Activated CD8-positive, alpha-beta T cell treated with anti-CD3 and anti-CD28 coated beads for 36 hours (primary cell): ENCODE data around the gene CSNK2A1. TPM values are rescaled to one million over a fixed set of nuclear protein-coding genes. Genes with fewer than 3 reads are reported as not detected.

Experiments used
- ATAC-seq: fragments of 200-7000 bp; cut with Tn5 transposase; one replicate; pipeline ENCODE4 v1.10.0; 2021; ENCODE audit warnings: mild to moderate bottlenecking, moderate library complexity
- CTCF ChIA-PET: fragments of 350-600 bp; sonication (Branson Sonifier 250); formaldehyde crosslinking; loops from one replicate; lab custom pipeline; 2021; ENCODE audit warnings: antibody characterized with exemption; lab: Charles Lee
- POLR2A ChIA-PET: fragments of 350-600 bp; sonication (Branson Sonifier 250); formaldehyde crosslinking; loops from one replicate; lab custom pipeline; 2021; ENCODE audit warnings: antibody characterized with exemption; lab: Charles Lee
- DNase-seq: peaks from one replicate; pipeline ENCODE4 v3.0.0-alpha.2; 2020
- H3K27ac Mint-ChIP-seq: one replicate; pipeline ENCODE4 v1.8.0; 2021; ENCODE audit warnings: mild to moderate bottlenecking, mixed read lengths
- H3K27me3 Mint-ChIP-seq: one replicate; pipeline ENCODE4 v1.8.0; 2021; ENCODE audit warnings: mixed read lengths
- H3K36me3 Mint-ChIP-seq: one replicate; pipeline ENCODE4 v1.8.0; 2021; ENCODE audit warnings: low read depth, mixed read lengths
- H3K4me1 Mint-ChIP-seq: one replicate; pipeline ENCODE4 v1.8.0; 2021; ENCODE audit warnings: low read depth, mixed read lengths
- H3K4me3 Mint-ChIP-seq: one replicate; pipeline ENCODE4 v1.8.0; 2021; ENCODE audit warnings: mild to moderate bottlenecking, moderate library complexity, mixed read lengths
- H3K9me3 Mint-ChIP-seq: one replicate; pipeline ENCODE4 v1.8.0; 2021; ENCODE audit warnings: mixed read lengths
- intact Hi-C: fragments of 100-400 bp; cut with micrococcal nuclease; formaldehyde crosslinking; loops from one replicate; pipeline ENCODE4 v1.10.0; 2022
- total RNA-seq, 2 experiments: library from RNA; stranded (reverse); gene quantifications; one replicate each; pipeline ENCODE4 v1.2.3, GENCODE V29; 2021
- TF ChIP-seq, protein P1 (sequence below): fragments of 200-600 bp; IDR thresholded peaks from one replicate; pipeline ENCODE4 v1.8.0; 2022; ENCODE audit warnings: antibody characterized with exemption, mild to moderate bottlenecking

Gene CSNK2A1
- total RNA-seq, 2 experiments from 2014 or later, result 169 to 174 TPM

DNA sequence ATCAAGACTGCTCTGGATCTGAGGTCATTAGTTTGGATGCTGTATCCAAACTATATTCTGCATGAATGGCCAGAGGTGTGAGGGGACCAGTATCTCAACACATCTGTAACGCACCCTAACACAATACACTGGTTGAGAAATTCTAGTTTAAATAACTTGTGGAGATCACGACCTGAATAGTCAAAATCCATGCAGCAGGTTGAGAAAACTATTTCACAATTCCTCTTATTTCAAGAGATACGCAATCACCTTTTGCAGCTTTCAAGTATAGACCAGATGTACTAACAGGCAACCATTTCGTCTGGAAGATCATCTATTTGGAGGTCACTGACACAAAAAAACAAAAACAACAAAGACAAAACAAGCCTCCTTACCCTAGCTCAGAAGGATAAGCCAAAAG is 11.1 kb downstream of the CSNK2A1 start:
- no peak overlapping the region for H3K4me3 Mint-ChIP-seq
- TF ChIP-seq, protein P1, sequence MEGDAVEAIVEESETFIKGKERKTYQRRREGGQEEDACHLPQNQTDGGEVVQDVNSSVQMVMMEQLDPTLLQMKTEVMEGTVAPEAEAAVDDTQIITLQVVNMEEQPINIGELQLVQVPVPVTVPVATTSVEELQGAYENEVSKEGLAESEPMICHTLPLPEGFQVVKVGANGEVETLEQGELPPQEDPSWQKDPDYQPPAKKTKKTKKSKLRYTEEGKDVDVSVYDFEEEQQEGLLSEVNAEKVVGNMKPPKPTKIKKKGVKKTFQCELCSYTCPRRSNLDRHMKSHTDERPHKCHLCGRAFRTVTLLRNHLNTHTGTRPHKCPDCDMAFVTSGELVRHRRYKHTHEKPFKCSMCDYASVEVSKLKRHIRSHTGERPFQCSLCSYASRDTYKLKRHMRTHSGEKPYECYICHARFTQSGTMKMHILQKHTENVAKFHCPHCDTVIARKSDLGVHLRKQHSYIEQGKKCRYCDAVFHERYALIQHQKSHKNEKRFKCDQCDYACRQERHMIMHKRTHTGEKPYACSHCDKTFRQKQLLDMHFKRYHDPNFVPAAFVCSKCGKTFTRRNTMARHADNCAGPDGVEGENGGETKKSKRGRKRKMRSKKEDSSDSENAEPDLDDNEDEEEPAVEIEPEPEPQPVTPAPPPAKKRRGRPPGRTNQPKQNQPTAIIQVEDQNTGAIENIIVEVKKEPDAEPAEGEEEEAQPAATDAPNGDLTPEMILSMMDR, result no peak
- H3K27ac Mint-ChIP-seq, result no peak overlapping the region
- H3K36me3 Mint-ChIP-seq, result peaks cover 57% of the 10 kb centered on the region
- no peak for ATAC-seq
- peaks cover 9% of the 10 kb centered on the region for H3K9me3 Mint-ChIP-seq
- ChIA-PET POLR2A (interaction anchor here (0.9 kb wide), 1 partner anchor 10 kb away, joined by 5 read pairs; no protein-coding TSS in a partner anchor), CTCF (no interaction called here)
- peaks cover 68% of the 10 kb centered on the region for H3K4me1 Mint-ChIP-seq
- DNase-seq, result no peak
- no peaks in the 10 kb centered on the region for H3K27me3 Mint-ChIP-seq
- intact Hi-C loops, result no loop called here

DNA sequence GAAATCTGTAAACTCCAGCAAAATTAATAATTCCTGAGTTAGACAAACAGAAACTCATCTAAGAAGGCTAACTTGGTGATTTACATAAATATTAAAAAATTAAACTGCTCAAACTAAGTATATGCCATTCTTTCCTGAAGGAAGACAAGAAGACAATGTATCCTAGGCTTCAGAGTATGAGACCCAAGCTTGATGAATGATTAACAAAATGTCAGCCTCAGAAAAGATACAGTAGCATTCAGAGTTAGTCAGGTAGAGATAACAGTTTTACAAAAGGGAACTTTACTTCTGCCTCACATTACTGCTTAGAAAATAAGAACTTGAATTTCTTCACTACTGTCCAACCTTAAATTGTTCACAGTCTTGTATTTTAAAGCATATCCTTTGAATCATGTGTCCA is 12.0 kb downstream of the CSNK2A1 start:
- POLR2A ChIA-PET, result interaction anchor here (1.0 kb wide), 1 partner anchor 8 kb away, joined by 5 read pairs; no protein-coding TSS in a partner anchor
- CTCF ChIA-PET, result no interaction called here
- TF ChIP-seq, protein P1, result no peak

DNA sequence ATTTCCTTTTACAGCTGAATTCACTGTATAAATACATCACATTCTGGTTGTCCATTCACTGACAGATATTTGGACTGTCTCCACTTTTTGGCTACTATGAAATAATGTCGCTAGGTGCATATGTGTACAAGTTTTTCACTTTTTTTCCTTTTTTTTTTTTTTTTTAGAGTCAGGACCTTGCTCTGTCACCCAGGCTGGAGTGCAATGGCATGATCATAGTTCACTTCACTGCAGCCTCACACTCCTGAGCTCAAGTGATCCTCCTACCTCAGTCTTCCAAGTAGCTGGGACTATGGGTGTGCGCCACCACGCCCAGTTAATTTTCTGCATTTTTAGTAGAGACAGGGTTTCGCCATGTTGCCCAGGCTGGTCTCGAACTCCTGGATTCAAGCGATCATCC is 13.3 kb downstream of the CSNK2A1 start:
- Mint-ChIP-seq H3K4me3 (no peak overlapping the region), H3K27ac (peak overlapping the region; percentile 90), H3K9me3 (peaks cover 17% of the 10 kb centered on the region), H3K36me3 (peaks cover 62% of the 10 kb centered on the region), H3K4me1 (peaks cover 47% of the 10 kb centered on the region), H3K27me3 (no peaks in the 10 kb centered on the region)
- intact Hi-C loops, result no loop called here
- TF ChIP-seq, protein P1, result no peak
- ChIA-PET POLR2A (interaction anchor here (1.0 kb wide), 1 partner anchor 9 kb away, joined by 3 read pairs; no protein-coding TSS in a partner anchor), CTCF (no interaction called here)
- DNase-seq, result no peak
- no peak for ATAC-seq

More for the DNA sequence above, 12.0 kb downstream of the CSNK2A1 start:
- peaks cover 64% of the 10 kb centered on the region for H3K36me3 Mint-ChIP-seq
- H3K4me3 Mint-ChIP-seq, result no peak overlapping the region
- peak overlapping the region; percentile 55 for H3K27ac Mint-ChIP-seq
- peaks cover 58% of the 10 kb centered on the region for H3K4me1 Mint-ChIP-seq
- H3K27me3 Mint-ChIP-seq, result no peaks in the 10 kb centered on the region
- ATAC-seq, result no peak
- H3K9me3 Mint-ChIP-seq, result peaks cover 17% of the 10 kb centered on the region
- intact Hi-C loops, result no loop called here
- no peak for DNase-seq

DNA sequence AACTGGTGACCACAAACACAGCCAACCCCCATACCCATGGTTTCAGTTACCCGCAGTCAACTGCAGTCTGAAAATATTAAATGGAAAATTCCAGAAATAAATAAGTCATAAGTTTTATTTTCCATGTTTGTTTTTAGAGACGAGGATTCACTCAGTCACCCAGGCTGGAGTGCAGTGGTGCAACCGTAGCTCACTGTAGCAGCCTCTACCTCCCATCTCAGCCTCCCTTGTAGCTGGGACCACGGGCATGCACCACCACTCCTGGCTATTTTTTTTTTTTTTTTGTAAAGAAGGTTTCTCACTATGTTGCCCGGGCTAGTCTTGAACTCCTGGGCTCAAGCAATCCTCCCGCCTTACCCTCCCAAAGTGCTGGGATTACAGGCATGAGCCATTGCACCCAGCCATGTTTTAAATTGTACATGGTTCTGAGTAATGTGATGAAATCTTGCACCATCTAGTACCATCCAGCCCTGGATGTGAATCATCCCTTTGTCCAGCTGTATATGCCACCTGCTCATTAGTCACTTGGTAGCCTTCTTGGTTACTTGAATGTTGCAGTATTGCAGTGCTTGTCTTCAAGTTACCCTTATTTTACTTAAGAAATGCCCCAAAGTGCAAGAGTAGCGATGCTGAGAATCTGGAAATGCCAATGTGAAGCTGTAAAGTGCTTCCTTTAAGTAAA is 14.5 kb downstream of the CSNK2A1 start:
- TF ChIP-seq, protein P1, result no peak
- ChIA-PET CTCF (no interaction called here), POLR2A (interaction anchor here (1.0 to 1.2 kb wide), 2 partner anchors 11 to 14 kb away, joined by 3 to 6 read pairs; partner anchors contain the start of gene CSNK2A1)
- no peaks in the 10 kb centered on the region for H3K27me3 Mint-ChIP-seq
- H3K9me3 Mint-ChIP-seq, result peaks cover 17% of the 10 kb centered on the region
- H3K36me3 Mint-ChIP-seq, result peaks cover 59% of the 10 kb centered on the region
- H3K4me3 Mint-ChIP-seq, result no peak overlapping the region
- peak overlapping the region; percentile 90 for H3K27ac Mint-ChIP-seq
- ATAC-seq (peak; percentile 93), DNase-seq (peak; percentile 54)
- peaks cover 39% of the 10 kb centered on the region for H3K4me1 Mint-ChIP-seq
- intact Hi-C loops, result no loop called here

DNA sequence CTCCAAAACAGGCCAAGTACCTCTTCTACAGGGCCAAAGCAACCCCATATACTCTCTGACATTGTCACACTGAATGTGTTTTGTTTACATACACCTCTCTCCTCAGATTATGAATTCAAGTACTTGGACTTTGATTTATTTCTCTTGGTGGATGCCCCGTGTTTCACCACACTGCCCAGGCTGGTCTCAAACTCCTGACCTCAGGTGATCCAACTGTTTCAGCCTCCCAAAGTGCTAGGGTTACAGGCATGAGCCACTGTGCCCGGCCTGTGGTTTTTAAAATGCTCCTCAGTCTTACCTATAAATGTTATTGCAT is 16.1 kb downstream of the CSNK2A1 start:
- H3K9me3 Mint-ChIP-seq, result peaks cover 17% of the 10 kb centered on the region
- no peak overlapping the region for H3K4me3 Mint-ChIP-seq
- CTCF ChIA-PET, result interaction anchor here (1.0 kb wide), 1 partner anchor 15 kb away, joined by 3 read pairs; no protein-coding TSS in a partner anchor
- intact Hi-C loops, result no loop called here
- POLR2A ChIA-PET, result interaction anchor here (1.0 kb wide), 1 partner anchor 11 kb away, joined by 3 read pairs; no protein-coding TSS in a partner anchor
- H3K27me3 Mint-ChIP-seq, result no peaks in the 10 kb centered on the region
- no peak for DNase-seq
- ATAC-seq, result no peak
- H3K36me3 Mint-ChIP-seq, result peaks cover 66% of the 10 kb centered on the region
- H3K4me1 Mint-ChIP-seq, result peaks cover 28% of the 10 kb centered on the region
- peak overlapping the region; percentile 90 for H3K27ac Mint-ChIP-seq
- TF ChIP-seq, protein P1, result no peak
